GM10847 (cell line): ENCODE data around the gene DACH1.

Experiments used
- POLR2A ChIP-seq: IDR thresholded peaks from 2 replicates; pipeline ENCODE4 v1.6.1; 2011; ENCODE audit not compliant: insufficient read length; ENCODE audit errors: extremely low read depth

Gene DACH1

GRCh38 chr13:71645467-71645866 is 221.5 kb downstream of the DACH1 start:
- no peak for TF ChIP-seq POLR2A

GRCh38 chr13:71644579-71644978 is 222.4 kb downstream of the DACH1 start:
- TF ChIP-seq POLR2A, result no peak

- no peak for TF ChIP-seq POLR2A
Measured at GRCh38 chr13:71643448-71643860, 223.6 kb downstream of the DACH1 start.

DNA sequence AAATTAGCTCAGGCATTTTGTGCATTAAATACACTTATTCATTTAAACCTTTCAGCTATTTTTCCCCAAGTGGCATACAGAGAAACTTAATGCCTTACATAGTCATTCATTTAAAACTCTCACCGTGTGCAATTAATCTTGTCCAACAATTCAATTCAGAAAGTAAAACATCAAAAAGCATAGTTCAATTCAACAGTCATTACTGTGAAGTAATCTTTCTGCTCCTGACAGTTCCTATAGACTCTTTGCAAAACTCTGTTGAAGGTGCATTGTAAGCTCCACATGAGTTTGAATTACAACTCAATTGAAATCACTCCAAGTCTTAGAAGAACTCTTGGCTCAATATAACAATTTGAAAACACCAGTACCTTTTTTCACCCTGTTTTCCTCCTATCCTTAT is 228.3 kb downstream of the DACH1 start:
- no peak for TF ChIP-seq POLR2A

DNA sequence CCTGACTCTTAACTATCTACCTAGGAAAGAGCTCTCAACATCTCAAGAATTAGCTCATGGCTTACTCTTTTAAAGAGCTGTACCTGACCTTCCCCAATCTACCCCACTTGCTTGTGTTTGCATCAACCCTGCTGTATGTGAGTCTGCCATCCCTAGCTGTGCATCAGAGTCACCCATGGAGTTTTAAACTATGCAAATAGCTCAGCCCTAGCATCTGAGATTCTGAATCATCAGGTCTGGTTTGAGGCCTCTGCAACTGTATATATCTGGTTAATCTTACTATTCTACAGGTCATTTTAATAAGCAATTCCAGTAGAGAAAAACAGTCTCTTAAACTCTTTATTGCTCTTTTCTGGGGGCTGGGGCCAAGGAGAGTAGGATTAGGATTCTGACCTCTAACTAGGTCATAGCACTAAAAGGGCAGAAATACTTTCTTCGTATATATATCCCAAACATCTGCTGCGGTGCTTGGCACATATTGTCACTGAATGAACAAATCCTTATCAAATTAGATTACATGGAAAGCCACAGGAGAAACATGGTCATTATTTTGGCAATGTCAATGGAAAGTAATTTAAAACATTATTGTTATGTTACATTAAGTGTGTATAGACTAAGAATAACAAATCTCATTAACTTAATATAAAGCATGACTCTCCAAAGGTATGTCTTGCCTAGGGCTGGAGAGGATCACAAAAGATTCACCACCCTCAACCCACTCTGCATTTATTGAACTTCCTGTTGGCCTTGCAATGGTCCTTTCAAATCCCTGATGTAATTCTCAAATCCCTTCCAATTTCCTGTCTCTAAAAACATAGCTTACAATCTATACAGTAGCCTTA is 232.2 kb downstream of the DACH1 start:
- no peak for TF ChIP-seq POLR2A

DNA sequence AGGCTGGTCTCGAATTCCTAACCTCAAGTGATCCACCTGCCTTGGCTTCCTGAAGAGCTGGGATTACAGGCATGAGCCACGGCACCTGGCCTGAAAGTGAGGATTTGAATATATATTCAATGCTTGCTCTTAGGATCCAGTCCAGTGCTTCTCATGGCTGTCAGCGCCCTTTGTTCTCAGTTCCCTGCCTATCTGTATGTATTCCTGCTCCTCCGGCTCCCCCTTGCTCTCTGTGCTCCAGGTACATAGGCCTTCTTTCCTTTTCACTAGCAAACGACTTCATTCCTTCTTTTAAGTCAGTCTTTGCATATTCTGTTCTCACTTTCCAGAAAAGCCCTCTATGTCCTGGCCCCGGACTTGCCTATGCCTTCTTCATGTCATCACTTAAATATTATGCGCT is 232.8 kb downstream of the DACH1 start:
- TF ChIP-seq POLR2A, result no peak

DNA sequence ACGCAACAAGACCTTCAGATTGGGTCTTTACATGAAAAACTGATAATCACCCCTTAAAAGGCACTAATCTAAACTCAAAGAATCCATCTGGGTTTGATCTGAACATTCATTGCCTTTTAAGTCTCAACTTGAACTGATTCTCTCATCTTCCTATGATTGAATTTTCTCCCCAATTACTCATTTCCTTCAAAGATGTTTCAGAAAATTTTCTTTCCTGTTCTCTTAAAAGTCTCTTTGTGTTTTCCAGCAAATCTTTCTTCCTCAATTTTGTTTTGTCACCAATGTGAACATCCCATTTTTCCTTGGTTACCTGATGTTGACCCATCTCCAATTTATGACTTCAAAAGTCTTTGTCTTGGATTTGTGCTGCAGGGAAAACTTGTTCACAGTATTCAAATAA is 234.3 kb downstream of the DACH1 start:
- TF ChIP-seq POLR2A, result no peak

DNA sequence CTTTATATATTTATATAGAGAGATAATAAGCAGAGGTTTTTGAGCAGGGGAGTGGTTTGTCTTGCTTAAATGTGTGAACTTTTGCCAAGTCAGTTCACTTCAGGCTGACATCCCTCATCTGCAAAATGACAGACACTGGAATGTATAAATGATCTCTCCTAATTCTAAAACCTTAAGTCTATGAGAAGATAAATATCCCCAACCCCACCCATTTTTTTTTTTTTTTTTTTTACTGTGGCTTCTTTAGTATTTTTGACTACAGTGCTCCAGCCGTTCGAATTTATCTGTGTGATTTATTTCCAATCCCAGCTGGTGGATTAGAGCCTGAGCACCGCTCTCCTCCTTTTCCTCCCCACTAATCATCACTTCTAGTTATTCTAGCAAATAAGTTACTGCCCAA is 234.8 kb downstream of the DACH1 start:
- no peak for TF ChIP-seq POLR2A

GRCh38 chr13:71629167-71629566 is 237.8 kb downstream of the DACH1 start:
- TF ChIP-seq POLR2A, result no peak

DNA sequence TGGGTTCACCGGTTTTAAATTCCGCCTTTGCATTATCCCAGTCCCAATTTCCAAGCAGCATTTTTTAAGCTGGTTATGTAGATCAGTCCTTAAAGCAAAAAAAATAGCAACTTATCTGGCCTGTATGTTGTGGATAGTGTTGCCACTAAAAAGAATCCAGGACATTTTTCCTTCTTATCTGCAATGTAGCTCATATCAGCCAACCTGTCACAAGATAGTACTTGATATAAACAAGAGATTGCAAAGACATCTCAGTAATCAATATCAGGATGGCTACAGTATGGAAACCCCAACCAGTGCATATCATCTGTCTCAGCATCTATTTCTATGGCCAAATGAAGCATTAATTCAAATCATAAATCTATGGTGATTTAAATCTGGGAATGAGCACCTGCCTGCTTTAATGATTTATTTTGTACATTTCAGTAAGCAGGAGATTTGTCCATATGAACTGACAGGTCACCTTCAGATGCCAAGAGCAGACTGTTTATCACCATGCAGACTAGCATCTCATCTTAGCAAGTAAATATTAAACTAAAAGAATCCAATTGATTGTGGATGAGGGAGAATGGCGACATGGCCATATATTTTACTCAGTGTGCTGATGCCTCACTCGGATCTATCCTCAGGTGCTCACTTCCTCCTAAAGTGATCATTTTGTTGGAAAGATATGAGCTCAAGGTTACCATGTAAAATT is 240.4 kb downstream of the DACH1 start:
- TF ChIP-seq POLR2A, result no peak

GRCh38 chr13:71625694-71626093 is 241.3 kb downstream of the DACH1 start:
- TF ChIP-seq POLR2A, result no peak

DNA sequence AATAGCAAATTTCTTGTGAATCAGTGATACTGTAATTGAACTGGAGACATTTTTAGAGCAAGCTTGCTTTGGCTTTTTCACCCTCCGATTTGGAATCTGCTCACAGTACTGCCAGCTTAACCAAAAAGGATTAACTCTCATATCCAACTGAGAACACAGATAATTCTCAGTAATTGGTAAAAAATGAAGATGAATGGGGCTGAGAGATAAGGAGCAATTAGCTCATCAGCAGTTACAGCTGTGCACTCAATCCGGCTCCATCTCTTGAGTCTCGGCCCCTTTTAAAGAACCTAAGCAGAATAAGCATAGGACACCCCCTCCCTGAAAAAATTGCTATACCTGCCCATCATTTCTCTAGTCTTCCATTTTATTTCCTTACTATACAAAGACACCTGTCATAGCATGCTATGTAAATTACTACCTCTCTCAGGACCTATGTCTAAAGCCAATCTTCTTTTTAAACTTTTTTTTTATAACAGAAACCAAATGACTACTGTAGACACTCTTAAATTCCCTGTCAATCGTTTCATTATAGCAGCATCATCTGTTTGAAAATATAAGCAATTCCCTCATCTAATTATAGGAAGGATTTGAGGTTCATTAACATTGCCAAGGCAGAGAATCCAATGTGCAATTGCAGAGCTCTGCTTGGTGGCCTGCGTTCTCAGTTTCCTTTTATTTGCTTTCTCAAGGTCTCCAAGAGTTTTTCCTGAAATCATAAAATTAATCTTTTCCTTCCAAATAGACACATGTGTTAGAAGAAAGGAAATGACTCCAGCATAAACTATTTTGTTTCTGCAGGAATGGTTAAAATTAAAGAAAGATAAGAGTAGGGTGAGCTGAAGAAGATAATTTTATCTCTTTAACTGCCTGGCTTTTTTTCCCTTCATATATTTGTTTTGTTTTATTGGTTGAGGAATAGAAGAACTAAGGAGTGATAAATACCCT is 242.1 kb downstream of the DACH1 start:
- no peak for TF ChIP-seq POLR2A

DNA sequence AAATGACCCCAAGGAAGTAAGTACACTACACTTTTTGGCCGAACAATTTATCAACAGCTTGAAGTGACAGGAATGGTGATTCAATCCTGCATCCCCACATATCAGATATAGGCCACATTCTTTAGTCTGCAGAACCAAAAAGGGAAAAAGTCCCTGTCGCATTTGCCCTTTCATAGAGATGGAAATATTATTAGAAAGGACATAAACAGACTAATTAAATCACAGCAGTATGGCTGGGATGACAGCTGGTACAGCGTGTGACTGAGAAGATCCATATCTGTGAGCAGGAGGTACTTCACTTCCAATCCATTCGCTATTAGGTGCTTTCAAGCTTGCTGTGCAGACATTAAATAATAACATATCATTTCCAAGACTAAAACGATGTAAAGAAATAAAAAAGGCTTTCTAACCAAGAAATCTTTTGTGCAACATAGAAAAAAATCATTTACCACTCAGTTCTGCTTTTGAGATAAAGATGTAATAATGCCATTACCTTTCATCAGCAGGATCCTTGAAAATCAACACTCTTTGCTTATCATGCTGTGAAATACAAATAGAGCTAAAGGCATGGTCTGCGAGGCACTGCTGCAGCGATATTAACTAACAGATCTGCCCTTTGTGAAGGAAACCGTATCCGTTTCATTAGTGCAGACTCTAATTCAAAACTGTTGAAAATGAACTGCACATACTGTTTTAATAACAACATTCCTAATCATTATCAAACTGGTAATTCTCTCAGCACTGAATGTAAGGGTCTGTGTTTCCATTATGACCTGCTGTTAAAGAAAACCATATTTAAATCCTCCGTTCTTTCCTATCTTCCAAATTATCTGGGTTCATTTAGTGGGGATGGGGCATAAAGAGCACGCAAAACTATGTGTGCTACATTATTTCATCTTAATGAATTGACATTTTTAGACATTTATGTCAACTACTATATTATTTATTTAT is 245.6 kb downstream of the DACH1 start:
- no peak for TF ChIP-seq POLR2A

DNA sequence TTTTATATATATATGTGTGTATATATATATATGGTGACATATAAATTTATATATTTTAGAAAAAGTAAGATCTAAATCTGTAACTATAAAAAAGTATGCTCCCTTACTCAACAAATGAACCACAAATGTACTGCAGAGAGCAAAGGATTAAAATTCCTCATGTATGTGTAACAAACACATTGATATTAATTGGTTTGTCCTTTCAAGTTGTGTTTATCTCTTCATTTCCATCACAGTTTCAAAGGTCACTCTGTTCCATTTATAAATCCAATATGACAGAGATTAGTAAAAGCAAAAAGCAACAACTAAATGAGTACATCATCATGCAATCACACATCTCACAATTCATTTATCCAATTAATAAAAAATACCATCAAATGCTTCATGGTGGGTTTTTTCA is 247.9 kb downstream of the DACH1 start:
- no peak for TF ChIP-seq POLR2A

GRCh38 chr13:71618159-71618558 is 248.8 kb downstream of the DACH1 start:
- no peak for TF ChIP-seq POLR2A

DNA sequence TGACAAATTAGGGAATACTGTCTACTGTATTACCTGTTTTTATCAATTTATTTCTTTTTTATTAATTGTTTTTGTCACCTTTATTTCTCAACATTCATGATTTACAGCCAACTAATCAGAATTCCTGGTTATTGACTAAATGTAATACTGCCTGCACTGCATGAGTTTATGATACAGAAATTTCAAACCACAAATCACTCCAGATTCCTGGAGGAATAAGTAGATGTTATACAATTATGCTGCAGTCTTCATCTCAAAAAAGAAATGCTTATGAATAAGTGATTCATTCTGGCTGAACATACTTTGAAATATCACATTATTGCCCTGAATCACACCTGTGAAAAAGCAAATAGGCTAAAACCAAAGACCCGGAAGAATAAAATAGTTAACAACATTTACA is 249.7 kb downstream of the DACH1 start:
- TF ChIP-seq POLR2A, result no peak
